ENCODE results near the gene RTP2. TPM values are rescaled to one million over a fixed set of nuclear protein-coding genes. Genes with fewer than 3 reads are reported as not detected.

Gene RTP2
- total and polyA plus RNA-seq, 10 of the 15 experiments (the other 5 are each of a cell fraction or from before 2014, with no cell fraction given) = not detected

GRCh38 chr3:187698499-187699399 lies 3.6 kb downstream of the RTP2 start (continued):
- TF ChIP-seq ATF3 (IDR thresholded peaks at IDR 0.05; ENCODE audit: borderline replicate concordance, extremely low read depth, low read depth, low read length) (no peak), CREB1 (IDR thresholded peaks at IDR 0.05; ENCODE audit: low read depth) (no peak), IKZF2 (IDR thresholded peaks at IDR 0.05) (no peak), CHD1 (IDR thresholded peaks at IDR 0.05; ENCODE audit: low read depth, low read length) (no peak), NR2C2 (IDR thresholded peaks at IDR 0.05; ENCODE audit: borderline replicate concordance, control insufficient read depth, insufficient read length, low read depth) (no peak)

- POLR2A ChIA-PET = no interaction called here
- H2AFZ ChIP-seq (ENCODE audit: control insufficient read depth, low read depth, low read length) = no peak overlapping the region
- H3K9me3 ChIP-seq (replicated peaks; ENCODE audit: control insufficient read depth, insufficient read depth, low read length) = no peaks in the 10 kb centered on the region
- no peaks in the 10 kb centered on the region for H4K20me1 ChIP-seq (ENCODE audit: control insufficient read depth, insufficient read depth)
- H3K4me1 ChIP-seq (ENCODE audit: control insufficient read depth, insufficient read depth, low read length) = no peaks in the 10 kb centered on the region
- in situ Hi-C loops (cut with MboI) = no loop called here
- H3K79me2 ChIP-seq (ENCODE audit: control insufficient read depth, insufficient read depth, low read length) = no peaks in the 10 kb centered on the region
- BruUV-seq (replicated peaks) = no TSS peak
- no peak for FAIRE-seq
- no peaks in the 10 kb centered on the region for H3K36me3 ChIP-seq (ENCODE audit: control insufficient read depth in 2 of 2, insufficient read depth in 2 of 2, low read length in 1 of 2)
- ATAC-seq = no peak
- no peak overlapping the region for H3K9ac ChIP-seq (ENCODE audit: control insufficient read depth, insufficient read depth, low read length)
- H3K4me3 ChIP-seq = no peak overlapping the region
- H3K27me3 ChIP-seq (replicated peaks in 1 of 2; ENCODE audit: control insufficient read depth in 2 of 2, insufficient read depth in 2 of 2, low read length in 1 of 2) = peaks cover 0 to under 1% of the 10 kb centered on the region in 2 experiments; a peak in 3 of 4 replicates
- WGBS (ENCODE audit: insufficient coverage, insufficient replicate concordance, low lambda C conversion rate, missing lambda C conversion rate) = 15% methylated on average over 4 of the region's 4 CpGs
- DNase-seq (ENCODE audit: low read depth, low spot score) = no peak
- SMC1A ChIA-PET (ENCODE audit: uncharacterized antibody, unreplicated experiment) = no interaction called here
- CTCF ChIA-PET = interaction anchor here (1.3 kb wide), 1 partner anchor 17 kb away, joined by 3 read pairs; no protein-coding TSS in a partner anchor
- no peak overlapping the region for H3K4me2 ChIP-seq (ENCODE audit: control insufficient read depth, insufficient read depth)
- RAD21 ChIA-PET (ENCODE audit: unreplicated experiment) = no interaction called here
- intact Hi-C loops (cut with micrococcal nuclease; ENCODE audit: unreplicated experiment) = no loop called here
- no peak overlapping the region for H3K27ac ChIP-seq (ENCODE audit: control insufficient read depth, insufficient read depth)
- TF ChIP-seq IKZF2 (IDR thresholded peaks at IDR 0.05) (no peak), REST (IDR thresholded peaks at IDR 0.05; ENCODE audit: low read depth, low read length) (no peak), RAD21 (IDR thresholded peaks at IDR 0.05; ENCODE audit: insufficient read depth, low read depth, low read length) (no peak), CUX1 (IDR thresholded peaks at IDR 0.05; ENCODE audit: insufficient replicate concordance, low read depth, low read length) (no peak), ZNF274 (IDR thresholded peaks at IDR 0.05; ENCODE audit: insufficient read depth, insufficient read length) (no peak), ASH2L (IDR thresholded peaks at IDR 0.05; ENCODE audit: borderline replicate concordance, low read depth) (no peak)
Measured at GRCh38 chr3:187696021-187696420, 6.3 kb downstream of the RTP2 start.

Data from GM12878 (cell line).